ENCODE results near the gene CRABP2. TPM values are rescaled to one million over a fixed set of nuclear protein-coding genes. Genes with fewer than 3 reads are reported as not detected.

Gene CRABP2
- polyA plus RNA-seq, 1 of the 3 experiments (the other 2 are of a cell fraction): 42.1 TPM

- no peak for TF ChIP-seq GABPA (IDR thresholded peaks at IDR 0.05; ENCODE audit: low read depth)
- TF ChIP-seq JUND (IDR thresholded peaks at IDR 0.05): no peak
- TF ChIP-seq IRF3 (IDR thresholded peaks at IDR 0.05; ENCODE audit: low read depth, low read length): no peak
- TF ChIP-seq RXRA (IDR thresholded peaks at IDR 0.05; ENCODE audit: borderline replicate concordance, low read depth): no peak
- no peak for TF ChIP-seq YY1 (IDR thresholded peaks at IDR 0.05; ENCODE audit: low read depth)
- TF ChIP-seq CHD2 (IDR thresholded peaks at IDR 0.05; ENCODE audit: low read length, partially characterized antibody): no peak
- TF ChIP-seq, protein P1, sequence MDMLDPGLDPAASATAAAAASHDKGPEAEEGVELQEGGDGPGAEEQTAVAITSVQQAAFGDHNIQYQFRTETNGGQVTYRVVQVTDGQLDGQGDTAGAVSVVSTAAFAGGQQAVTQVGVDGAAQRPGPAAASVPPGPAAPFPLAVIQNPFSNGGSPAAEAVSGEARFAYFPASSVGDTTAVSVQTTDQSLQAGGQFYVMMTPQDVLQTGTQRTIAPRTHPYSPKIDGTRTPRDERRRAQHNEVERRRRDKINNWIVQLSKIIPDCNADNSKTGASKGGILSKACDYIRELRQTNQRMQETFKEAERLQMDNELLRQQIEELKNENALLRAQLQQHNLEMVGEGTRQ (IDR thresholded peaks at IDR 0.05; ENCODE audit: borderline replicate concordance, low read depth, low read length): no peak
- TF ChIP-seq NRF1 (IDR thresholded peaks at IDR 0.05; ENCODE audit: low read depth, low read length): no peak
Observed at GRCh38 chr1:156700736-156701531, 4.4 kb downstream of the CRABP2 start (continued).

DNA sequence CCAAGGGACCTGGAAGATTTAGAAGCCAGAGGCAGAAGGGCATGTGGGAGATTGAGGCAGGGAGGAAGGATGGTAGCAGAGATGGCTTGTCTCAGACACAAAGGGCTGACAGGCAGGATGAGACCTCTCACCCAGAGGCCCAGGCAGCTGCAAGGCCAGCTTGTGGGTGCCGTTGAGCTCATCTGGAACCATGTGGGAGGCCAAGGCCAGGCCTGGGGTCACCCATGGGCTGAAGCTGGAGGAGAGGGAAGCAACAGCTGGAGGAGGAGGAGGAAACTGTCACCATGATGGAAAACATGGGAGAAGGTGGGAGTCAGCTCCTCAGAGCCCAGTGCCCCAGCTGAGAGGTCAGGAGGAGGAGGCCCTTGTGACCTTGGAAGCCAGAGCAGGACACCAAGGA is 6.4 kb downstream of the CRABP2 start:
- ChIA-PET CTCF (interaction anchor here (0.6 to 45.5 kb wide), 6 partner anchors 4 to 193 kb away, joined by 3 to 2702 read pairs (median 4); partner anchors contain the start of genes CRABP2, ISG20L2, METTL25B and MRPL24), POLR2A (interaction anchor here (0.9 to 2.0 kb wide), 3 partner anchors 8 to 12 kb away, joined by 3 to 7 read pairs (median 4); no protein-coding TSS in a partner anchor)
- H3F3A ChIP-seq (replicated peaks; ENCODE audit: insufficient read depth): peaks cover 13% of the 10 kb centered on the region
- H4K20me1 ChIP-seq (ENCODE audit: insufficient read depth): no peaks in the 10 kb centered on the region
- no peak for DNase-seq
- no peaks in the 10 kb centered on the region for H3K79me2 ChIP-seq (ENCODE audit: insufficient read depth)
- H3K27me3 ChIP-seq (ENCODE audit: insufficient read depth): no peaks in the 10 kb centered on the region
- no peaks in the 10 kb centered on the region for H3K9me2 ChIP-seq
- no peak overlapping the region; a peak in 1 of 4 replicates for H3K27ac ChIP-seq (ENCODE audit: low read depth in 2 of 2, low read length in 1 of 2)
- H3K4me3 ChIP-seq (ENCODE audit: low read depth in 2 of 2, low read length in 1 of 2): no peak overlapping the region
- TF ChIP-seq FOSL2 (IDR thresholded peaks at IDR 0.05; ENCODE audit: borderline replicate concordance, low read depth): no peak
- TF ChIP-seq SMC3 (IDR thresholded peaks at IDR 0.05; ENCODE audit: low read depth, low read length): no peak
- TF ChIP-seq, protein P2, sequence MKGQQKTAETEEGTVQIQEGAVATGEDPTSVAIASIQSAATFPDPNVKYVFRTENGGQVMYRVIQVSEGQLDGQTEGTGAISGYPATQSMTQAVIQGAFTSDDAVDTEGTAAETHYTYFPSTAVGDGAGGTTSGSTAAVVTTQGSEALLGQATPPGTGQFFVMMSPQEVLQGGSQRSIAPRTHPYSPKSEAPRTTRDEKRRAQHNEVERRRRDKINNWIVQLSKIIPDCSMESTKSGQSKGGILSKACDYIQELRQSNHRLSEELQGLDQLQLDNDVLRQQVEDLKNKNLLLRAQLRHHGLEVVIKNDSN (IDR thresholded peaks at IDR 0.05; ENCODE audit: borderline replicate concordance, low read depth): no peak
- TF ChIP-seq RFX5 (IDR thresholded peaks at IDR 0.05; ENCODE audit: low read length): no peak
- no peak for TF ChIP-seq EP300 (IDR thresholded peaks at IDR 0.05; ENCODE audit: borderline replicate concordance in 1 of 2, low read depth in 1 of 2, low read length in 1 of 2)
- TF ChIP-seq CHD2 (IDR thresholded peaks at IDR 0.05; ENCODE audit: low read length, partially characterized antibody): no peak
- peaks cover 11 to 49% of the 10 kb centered on the region in 2 experiments for H3K4me1 ChIP-seq (ENCODE audit: control insufficient read depth in 1 of 2, insufficient read depth in 2 of 2, low read depth in 1 of 2, low read length in 1 of 2)
- no peak overlapping the region for H3K9ac ChIP-seq
- no peak overlapping the region for H3K4me2 ChIP-seq
- H3K9me3 ChIP-seq: no peaks in the 10 kb centered on the region
- 40% methylated on average over 1 of the region's 1 CpG for WGBS (ENCODE audit: low lambda C conversion rate)
- no peak overlapping the region for H2AFZ ChIP-seq (ENCODE audit: low read depth)
- H3K36me3 ChIP-seq (replicated peaks in 1 of 2; ENCODE audit: control insufficient read depth in 1 of 2, insufficient read depth in 2 of 2, low read length in 1 of 2): peaks cover 0 to 18% of the 10 kb centered on the region in 2 experiments

All from SK-N-SH (cell line).